A549 (cell line): ENCODE measurements around the gene ADAM12.

Experiments
- MAX ChIP-seq: IDR thresholded peaks from 2 replicates; pipeline ENCODE4 v1.6.1; 2012
- MAZ ChIP-seq: fragments of 150-350 bp; IDR thresholded peaks from 2 replicates; pipeline ENCODE4 v1.6.1; 2014; ENCODE audit warnings: antibody characterized with exemption, low read depth, low read length, borderline replicate concordance
- POLR2AphosphoS2 ChIP-seq: conservative IDR thresholded peaks from 2 replicates; pipeline ENCODE4 v1.6.1; 2012; ENCODE audit warnings: low read length, improper control_type of control experiment, inconsistent platforms
- RCOR1 ChIP-seq: fragments of 150-350 bp; IDR thresholded peaks from 2 replicates; pipeline ENCODE4 v1.6.1; 2014; ENCODE audit warnings: antibody characterized with exemption, low read length, low read depth
- RFX5 ChIP-seq: fragments of 450-650 bp; IDR thresholded peaks from 2 replicates; pipeline ENCODE4 v1.7.1; 2014; ENCODE audit warnings: antibody characterized with exemption, mild to moderate bottlenecking, moderate library complexity
- SMC3 ChIP-seq: fragments of >200 bp; sonication (Bioruptor Twin); formaldehyde crosslinking; IDR thresholded peaks from 3 replicates; pipeline ENCODE4 v1.6.1; 2018; ENCODE audit warnings: inconsistent platforms
- TF ChIP-seq, protein P1 (sequence below): fragments of >200 bp; sonication (Bioruptor Twin); formaldehyde crosslinking; IDR thresholded peaks from 3 replicates; pipeline ENCODE4 v1.5.1; 2016

GRCh38 chr10:126066456-126066855 lies 321.8 kb downstream of the ADAM12 start:
- TF ChIP-seq SMC3, result no peak
- TF ChIP-seq RFX5, result no peak
- TF ChIP-seq, protein P1, sequence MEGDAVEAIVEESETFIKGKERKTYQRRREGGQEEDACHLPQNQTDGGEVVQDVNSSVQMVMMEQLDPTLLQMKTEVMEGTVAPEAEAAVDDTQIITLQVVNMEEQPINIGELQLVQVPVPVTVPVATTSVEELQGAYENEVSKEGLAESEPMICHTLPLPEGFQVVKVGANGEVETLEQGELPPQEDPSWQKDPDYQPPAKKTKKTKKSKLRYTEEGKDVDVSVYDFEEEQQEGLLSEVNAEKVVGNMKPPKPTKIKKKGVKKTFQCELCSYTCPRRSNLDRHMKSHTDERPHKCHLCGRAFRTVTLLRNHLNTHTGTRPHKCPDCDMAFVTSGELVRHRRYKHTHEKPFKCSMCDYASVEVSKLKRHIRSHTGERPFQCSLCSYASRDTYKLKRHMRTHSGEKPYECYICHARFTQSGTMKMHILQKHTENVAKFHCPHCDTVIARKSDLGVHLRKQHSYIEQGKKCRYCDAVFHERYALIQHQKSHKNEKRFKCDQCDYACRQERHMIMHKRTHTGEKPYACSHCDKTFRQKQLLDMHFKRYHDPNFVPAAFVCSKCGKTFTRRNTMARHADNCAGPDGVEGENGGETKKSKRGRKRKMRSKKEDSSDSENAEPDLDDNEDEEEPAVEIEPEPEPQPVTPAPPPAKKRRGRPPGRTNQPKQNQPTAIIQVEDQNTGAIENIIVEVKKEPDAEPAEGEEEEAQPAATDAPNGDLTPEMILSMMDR, result no peak
- TF ChIP-seq MAZ, result no peak
- TF ChIP-seq RCOR1, result no peak
- TF ChIP-seq MAX, result no peak
- no peak for TF ChIP-seq POLR2AphosphoS2
